K562 (cell line): Measurements from ENCODE around the gene TMEM135.

Experiments
- AFF1 ChIP-seq, 2 experiments: fragments of 450-650 bp; IDR thresholded peaks; 2 replicates each; pipeline ENCODE4 v1.6.1; 2018; ENCODE audit warnings: mild to moderate bottlenecking in 2 of 2, low read depth in 1 of 2; ENCODE audit not compliant: partially characterized antibody in 2 of 2
- EP300 ChIP-seq: IDR thresholded peaks from 2 replicates; pipeline ENCODE4 v1.6.1; 2012; ENCODE audit warnings: low read length, improper control_type of control experiment
- EZH2 ChIP-seq: IDR thresholded peaks from 2 replicates; pipeline ENCODE4 v1.6.1; 2012; ENCODE audit warnings: low read depth, mild to moderate bottlenecking, inconsistent platforms, low read length, borderline replicate concordance
- NFYB ChIP-seq: IDR thresholded peaks from 2 replicates; pipeline ENCODE4 v1.6.1; 2011; ENCODE audit warnings: mild to moderate bottlenecking, moderate library complexity; ENCODE audit not compliant: insufficient read length; ENCODE audit errors: extremely low read depth
- NR2C1 ChIP-seq, 2 experiments: fragments of 450-650 bp; IDR thresholded peaks; 2 replicates each; pipeline ENCODE4 v1.6.1; 2017; ENCODE audit warnings: mild to moderate bottlenecking in 2 of 2, antibody characterized with exemption in 1 of 2, inconsistent platforms in 1 of 2, missing compliant biosample characterization in 1 of 2, missing genetic modification characterization in 1 of 2
- RBFOX2 ChIP-seq: fragments of 200-400 bp; formaldehyde crosslinking; IDR thresholded peaks from 2 replicates; pipeline ENCODE4 v1.6.1; 2017; ENCODE audit warnings: low read depth, mild to moderate bottlenecking, low read length, moderate library complexity
- THAP7 ChIP-seq: fragments of 250-450 bp; sonication (Bioruptor Pico); IDR thresholded peaks from 2 replicates; pipeline ENCODE4 v1.5.0; 2021
- ZNF780A ChIP-seq: fragments of 250-450 bp; sonication (Bioruptor Pico); IDR thresholded peaks from 2 replicates; pipeline ENCODE4 v1.5.0; 2021; ENCODE audit warnings: mild to moderate bottlenecking

- TF ChIP-seq EP300 (no peak), RBFOX2 (no peak), NR2C1 (IDR thresholded peaks at IDR 0.05) (no peak), NR2C1 (tag; IDR thresholded peaks at IDR 0.05) (no peak), AFF1 (IDR thresholded peaks at IDR 0.05; ENCODE audit: low read depth in 1 of 2, partially characterized antibody in 2 of 2) (no peak), ZNF780A (CRISPR knock-in tag) (no peak), THAP7 (CRISPR knock-in tag) (no peak), EZH2 (no peak), NFYB (no peak)
Measured at GRCh38 chr11:87260811-87261210, 223.1 kb downstream of the TMEM135 start.
